ENCODE measurements around the gene MGAT4B. TPM values are rescaled to one million over a fixed set of nuclear protein-coding genes. Genes with fewer than 3 reads are reported as not detected.

MGAT4B gene
- total RNA-seq, 1 donor from 2014 or later, result 120 TPM

DNA sequence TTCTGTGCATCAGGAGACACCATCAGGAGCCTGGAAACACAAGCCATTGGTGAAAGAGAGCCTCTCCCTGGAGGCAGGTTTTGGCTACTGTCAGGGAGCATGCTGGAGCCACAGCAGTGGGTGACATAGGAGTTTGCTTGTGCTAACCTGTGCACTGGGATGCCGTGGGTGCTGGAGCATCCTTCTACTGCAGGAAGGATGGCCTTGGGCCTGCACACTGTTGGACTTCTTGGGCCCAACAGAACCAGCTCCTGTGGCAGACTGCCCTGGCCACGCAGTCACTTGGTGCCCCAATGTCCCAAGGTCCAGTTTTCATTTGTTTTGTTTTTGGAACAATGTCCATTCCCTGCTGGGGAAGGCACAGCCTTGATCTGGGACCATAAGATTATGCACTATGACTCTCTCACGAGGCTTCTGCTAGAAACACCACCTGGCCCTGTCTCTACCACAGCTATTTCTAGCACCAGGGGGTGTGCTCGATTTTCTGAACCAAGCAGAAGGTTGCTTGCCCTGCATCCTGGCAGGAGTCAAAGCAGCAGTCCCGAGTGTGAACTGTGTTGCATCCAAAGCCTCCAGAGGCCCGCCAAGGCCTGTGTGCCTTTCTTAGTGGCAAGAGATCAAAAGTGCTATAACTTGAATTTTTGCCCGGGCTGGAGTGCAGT is 18.3 kb downstream of the MGAT4B start:
- no peaks in the 10 kb centered on the region for H3K4me1 Mint-ChIP-seq
- H3K27ac Mint-ChIP-seq (ENCODE audit: unreplicated experiment), result no peak overlapping the region
- TF ChIP-seq, protein P1, sequence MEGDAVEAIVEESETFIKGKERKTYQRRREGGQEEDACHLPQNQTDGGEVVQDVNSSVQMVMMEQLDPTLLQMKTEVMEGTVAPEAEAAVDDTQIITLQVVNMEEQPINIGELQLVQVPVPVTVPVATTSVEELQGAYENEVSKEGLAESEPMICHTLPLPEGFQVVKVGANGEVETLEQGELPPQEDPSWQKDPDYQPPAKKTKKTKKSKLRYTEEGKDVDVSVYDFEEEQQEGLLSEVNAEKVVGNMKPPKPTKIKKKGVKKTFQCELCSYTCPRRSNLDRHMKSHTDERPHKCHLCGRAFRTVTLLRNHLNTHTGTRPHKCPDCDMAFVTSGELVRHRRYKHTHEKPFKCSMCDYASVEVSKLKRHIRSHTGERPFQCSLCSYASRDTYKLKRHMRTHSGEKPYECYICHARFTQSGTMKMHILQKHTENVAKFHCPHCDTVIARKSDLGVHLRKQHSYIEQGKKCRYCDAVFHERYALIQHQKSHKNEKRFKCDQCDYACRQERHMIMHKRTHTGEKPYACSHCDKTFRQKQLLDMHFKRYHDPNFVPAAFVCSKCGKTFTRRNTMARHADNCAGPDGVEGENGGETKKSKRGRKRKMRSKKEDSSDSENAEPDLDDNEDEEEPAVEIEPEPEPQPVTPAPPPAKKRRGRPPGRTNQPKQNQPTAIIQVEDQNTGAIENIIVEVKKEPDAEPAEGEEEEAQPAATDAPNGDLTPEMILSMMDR (conservative IDR thresholded peaks at IDR 0.05), result no peak
- H3K9me3 Mint-ChIP-seq, result no peaks in the 10 kb centered on the region
- H3K27me3 Mint-ChIP-seq (ENCODE audit: low read depth), result no peaks in the 10 kb centered on the region
- H3K36me3 Mint-ChIP-seq (ENCODE audit: low read depth), result peaks cover 4% of the 10 kb centered on the region
- H3K4me3 Mint-ChIP-seq, result peak overlapping the region; percentile 64
- DNase-seq (ENCODE audit: low read depth, low spot score), result no peak

DNA sequence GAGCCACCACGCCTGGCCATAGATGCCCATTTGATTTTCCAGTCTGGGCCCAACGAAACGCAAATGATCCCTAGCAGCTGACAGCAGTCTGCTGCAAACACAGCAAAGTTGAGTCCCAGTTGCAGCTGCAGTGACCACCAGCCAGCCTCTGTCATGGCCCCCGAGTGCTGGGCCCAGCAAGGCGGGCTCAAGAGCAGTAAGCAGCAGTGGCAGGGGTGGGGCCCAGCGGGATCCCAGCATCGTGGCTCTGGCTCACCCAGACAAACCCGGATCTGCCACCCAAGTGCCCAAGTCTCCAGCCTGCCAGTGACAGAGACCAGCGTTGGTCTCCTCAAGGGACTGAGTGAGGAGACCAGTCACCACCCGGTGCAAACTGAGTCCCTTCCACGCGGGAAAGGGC is 19.8 kb downstream of the MGAT4B start:
- DNase-seq (ENCODE audit: low read depth, low spot score), result no peak
- H3K4me1 Mint-ChIP-seq, result no peaks in the 10 kb centered on the region
- no peak overlapping the region for H3K27ac Mint-ChIP-seq (ENCODE audit: unreplicated experiment)
- peaks cover 4% of the 10 kb centered on the region for H3K36me3 Mint-ChIP-seq (ENCODE audit: low read depth)
- H3K9me3 Mint-ChIP-seq, result no peaks in the 10 kb centered on the region
- H3K4me3 Mint-ChIP-seq, result no peak overlapping the region
- H3K27me3 Mint-ChIP-seq (ENCODE audit: low read depth), result no peaks in the 10 kb centered on the region
- TF ChIP-seq, protein P1 (conservative IDR thresholded peaks at IDR 0.05), result no peak

DNA sequence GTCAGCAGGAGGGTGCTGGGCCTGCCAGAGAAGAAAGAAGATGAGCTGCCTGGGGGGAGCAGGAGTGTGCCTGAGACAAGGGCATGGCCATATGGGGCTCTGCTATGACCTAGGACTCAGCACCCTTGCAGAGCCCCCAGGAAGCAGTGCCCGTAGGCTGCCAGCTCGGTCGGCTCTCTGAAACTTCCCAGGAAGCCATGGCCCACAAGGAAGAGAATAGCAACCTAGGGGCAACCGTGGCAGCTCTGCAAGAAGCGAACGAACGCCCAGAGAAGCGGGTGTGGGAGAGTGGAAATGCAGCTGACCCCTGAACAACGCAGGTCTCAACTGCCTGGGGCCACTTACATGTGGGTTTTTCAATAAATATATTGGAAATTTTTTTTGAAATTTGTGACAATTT is 23.5 kb downstream of the MGAT4B start:
- Mint-ChIP-seq H3K4me1 (no peaks in the 10 kb centered on the region), H3K36me3 (ENCODE audit: low read depth) (peaks cover 5% of the 10 kb centered on the region), H3K27me3 (ENCODE audit: low read depth) (no peaks in the 10 kb centered on the region), H3K4me3 (no peak overlapping the region), H3K27ac (ENCODE audit: unreplicated experiment) (peak overlapping the region; percentile 35), H3K9me3 (no peaks in the 10 kb centered on the region)
- TF ChIP-seq, protein P1 (conservative IDR thresholded peaks at IDR 0.05), result no peak
- no peak for DNase-seq (ENCODE audit: low read depth, low spot score)

DNA sequence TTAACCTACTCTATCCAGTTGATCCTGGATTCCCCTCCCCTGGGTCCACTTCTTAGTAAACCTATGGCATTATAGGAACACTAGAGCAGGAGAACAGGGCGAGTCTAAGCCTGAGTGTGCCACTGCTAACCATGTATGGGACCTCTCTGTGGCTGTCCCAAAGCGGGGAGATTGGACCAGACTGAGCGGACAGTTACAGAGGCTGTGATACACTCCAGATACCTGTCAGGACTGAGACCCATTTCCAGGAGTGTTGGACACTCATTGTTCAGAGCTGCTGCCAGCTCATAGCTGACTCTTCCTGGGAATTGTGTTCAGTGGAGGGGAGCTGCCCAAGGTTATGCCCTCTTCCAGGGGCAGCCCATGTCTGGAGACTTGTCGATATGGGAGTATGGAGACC is 24.8 kb downstream of the MGAT4B start:
- no peak for DNase-seq (ENCODE audit: low read depth, low spot score)
- no peaks in the 10 kb centered on the region for H3K27me3 Mint-ChIP-seq (ENCODE audit: low read depth)
- peaks cover 4% of the 10 kb centered on the region for H3K36me3 Mint-ChIP-seq (ENCODE audit: low read depth)
- H3K27ac Mint-ChIP-seq (ENCODE audit: unreplicated experiment), result no peak overlapping the region
- H3K9me3 Mint-ChIP-seq, result no peaks in the 10 kb centered on the region
- no peaks in the 10 kb centered on the region for H3K4me1 Mint-ChIP-seq
- TF ChIP-seq, protein P1 (conservative IDR thresholded peaks at IDR 0.05), result no peak
- H3K4me3 Mint-ChIP-seq, result peak overlapping the region; percentile 12

DNA sequence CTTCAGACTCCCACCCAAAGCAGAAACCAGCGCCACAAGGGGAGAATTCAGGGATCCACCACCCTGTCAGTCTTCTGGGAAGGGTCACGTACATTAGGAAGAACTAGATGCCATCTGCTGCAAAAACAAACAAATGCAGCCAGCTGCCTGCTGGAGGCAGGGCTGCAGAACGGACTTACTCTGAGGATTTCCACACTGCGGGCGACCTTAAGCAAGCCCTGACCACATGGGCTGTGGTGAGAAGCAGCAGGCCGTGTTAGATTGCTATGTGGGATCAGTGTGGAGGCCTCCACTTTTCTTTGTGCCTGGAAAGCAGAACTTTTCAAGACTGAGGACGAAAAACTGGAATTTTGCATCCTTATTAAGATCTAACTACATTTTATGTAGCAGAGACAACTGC is 26.3 kb downstream of the MGAT4B start:
- Mint-ChIP-seq H3K9me3 (no peaks in the 10 kb centered on the region), H3K36me3 (ENCODE audit: low read depth) (peaks cover 4% of the 10 kb centered on the region), H3K4me1 (no peaks in the 10 kb centered on the region), H3K27ac (ENCODE audit: unreplicated experiment) (no peak overlapping the region), H3K27me3 (ENCODE audit: low read depth) (no peaks in the 10 kb centered on the region), H3K4me3 (peak overlapping the region; percentile 7)
- no peak for DNase-seq (ENCODE audit: low read depth, low spot score)
- TF ChIP-seq, protein P1 (conservative IDR thresholded peaks at IDR 0.05), result no peak
